ENCODE results near the gene DUS2.
"Not testable (repeated sequence)": the region's sequence is repeated elsewhere in the genome, so short reads cannot be mapped to it uniquely, and the experiment has no call there.

DUS2 gene

DNA sequence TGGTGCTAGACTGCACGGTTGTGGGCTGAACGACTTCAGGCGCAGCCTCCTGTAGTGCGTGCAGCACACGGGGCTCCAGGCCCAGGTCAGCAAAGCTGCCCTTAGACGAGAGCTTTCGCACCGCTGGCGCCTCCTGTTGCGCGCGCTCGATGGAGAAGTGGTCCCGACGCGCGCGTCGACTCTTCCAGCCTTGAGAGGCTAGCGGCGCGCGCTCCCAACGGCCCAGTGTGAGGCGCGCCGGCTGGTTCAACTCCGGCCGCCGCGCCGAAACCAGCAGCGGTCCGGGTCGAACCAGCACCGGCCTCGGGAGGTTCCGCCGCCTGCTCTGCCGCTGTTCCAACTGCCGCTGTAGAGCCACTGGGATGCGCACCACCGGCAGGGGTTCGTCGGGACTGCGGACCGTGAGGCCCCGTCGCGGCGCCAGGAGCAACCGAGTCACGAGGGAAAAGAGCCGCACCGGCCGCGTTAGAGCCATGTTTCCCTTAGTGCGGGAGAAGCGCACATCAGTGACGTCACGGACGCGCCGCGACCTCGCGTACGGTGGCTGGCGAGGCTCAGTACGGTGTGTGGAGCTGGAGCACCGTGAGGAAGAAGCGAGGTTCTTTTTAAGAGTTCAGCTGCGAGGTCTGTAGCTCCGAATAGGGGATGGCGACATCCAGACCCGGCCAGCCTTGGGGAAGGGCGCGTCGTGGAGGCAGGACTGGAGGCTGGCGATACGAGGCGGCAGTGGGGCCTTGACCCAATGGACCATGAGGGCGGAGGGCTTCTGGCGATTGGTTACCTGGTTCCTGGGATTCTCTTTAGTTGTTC, at the start of gene DUS2, which contains the start of gene DDX28:
TSS of gene DUS2 (plus strand) at position 557 of the 810 bp plus-strand sequence. CDS start 14,740 bp downstream, outside the sequence.
TSS of gene DDX28 (minus strand) at position 505 of the 810 bp plus-strand sequence. CDS start at position 475, 30 bp downstream.
- DNase-seq (ENCODE audit: low read depth): peak; percentile 77

DNA sequence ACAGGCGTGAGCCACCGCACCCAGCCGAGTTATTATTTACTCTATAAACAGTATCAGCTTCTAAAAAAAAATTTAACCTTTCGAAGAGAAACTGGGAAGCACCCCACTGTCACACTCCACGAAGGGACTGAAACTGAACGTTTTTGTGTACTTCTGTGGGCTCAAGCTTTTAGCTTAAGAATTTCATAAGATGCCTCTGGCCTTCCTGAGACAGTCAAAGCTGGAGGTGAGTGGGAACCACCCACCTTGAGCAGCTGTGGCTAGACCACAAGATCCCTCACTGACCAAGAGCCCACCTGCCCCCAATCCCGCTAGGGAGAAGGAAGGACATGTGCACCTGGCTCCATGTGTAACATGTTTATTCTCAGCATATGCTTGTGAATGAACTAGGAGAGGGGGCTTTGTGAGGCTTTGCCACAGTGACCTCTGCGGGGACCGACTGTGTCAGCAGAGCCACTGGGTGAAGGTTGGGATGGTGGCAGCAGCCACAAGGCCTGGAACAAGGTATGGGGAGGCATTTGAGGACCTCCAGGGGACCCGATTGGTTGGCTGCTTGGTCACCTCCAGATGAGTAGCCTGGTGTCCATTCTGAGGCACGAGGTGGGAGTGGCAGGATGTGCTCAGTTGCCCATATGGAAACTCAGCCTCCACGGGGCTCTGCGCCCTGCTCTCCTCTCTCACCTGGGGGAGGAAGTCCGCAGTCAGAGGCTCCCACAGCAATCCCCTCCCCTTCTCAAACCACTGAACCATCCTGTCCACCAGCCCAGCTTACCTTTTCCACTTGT, 47.6 kb upstream of the DUS2 start:
- no peak for DNase-seq (ENCODE audit: low read depth)

DNA sequence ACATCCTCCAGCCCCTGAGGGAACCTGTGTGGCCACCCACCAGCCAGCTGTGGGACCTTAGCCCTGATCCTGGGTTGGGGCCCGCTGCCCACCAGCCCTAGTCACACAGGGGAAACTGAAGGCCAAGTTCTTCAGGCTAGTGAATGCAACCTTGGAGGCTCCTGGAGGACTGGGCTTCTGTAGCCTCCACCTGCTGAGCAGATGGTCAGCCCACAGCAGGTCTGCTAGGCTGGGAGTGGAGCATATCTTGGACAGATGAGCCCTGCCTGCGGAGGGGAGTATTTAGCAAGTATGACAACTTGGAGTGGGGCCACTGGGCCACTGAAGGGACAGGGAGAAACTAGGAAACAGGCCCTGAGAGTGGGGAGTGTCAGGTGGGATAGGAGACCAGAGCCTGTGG, 46.9 kb upstream of the DUS2 start:
- no peak for DNase-seq (ENCODE audit: low read depth)

DNA sequence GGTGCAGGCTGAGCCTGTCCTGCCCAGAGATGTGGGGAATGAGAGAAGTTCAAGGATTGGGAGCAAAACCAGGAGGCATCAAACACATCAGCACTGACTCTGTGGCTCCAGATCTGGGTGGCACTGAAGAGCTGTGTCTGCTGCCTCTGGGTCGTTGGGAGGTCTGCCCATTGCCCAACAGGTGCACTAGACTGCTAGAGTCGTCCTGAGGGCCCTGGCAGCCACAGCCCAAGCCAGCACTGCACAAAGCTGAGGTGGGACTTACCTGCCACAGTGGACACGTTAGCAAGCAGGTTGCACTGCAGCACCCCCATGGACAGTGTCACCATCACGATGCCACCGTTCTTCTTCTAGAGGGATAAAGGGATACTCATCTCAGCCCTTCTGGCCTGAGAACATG, 46.1 kb upstream of the DUS2 start:
- DNase-seq (ENCODE audit: low read depth): no peak

DNA sequence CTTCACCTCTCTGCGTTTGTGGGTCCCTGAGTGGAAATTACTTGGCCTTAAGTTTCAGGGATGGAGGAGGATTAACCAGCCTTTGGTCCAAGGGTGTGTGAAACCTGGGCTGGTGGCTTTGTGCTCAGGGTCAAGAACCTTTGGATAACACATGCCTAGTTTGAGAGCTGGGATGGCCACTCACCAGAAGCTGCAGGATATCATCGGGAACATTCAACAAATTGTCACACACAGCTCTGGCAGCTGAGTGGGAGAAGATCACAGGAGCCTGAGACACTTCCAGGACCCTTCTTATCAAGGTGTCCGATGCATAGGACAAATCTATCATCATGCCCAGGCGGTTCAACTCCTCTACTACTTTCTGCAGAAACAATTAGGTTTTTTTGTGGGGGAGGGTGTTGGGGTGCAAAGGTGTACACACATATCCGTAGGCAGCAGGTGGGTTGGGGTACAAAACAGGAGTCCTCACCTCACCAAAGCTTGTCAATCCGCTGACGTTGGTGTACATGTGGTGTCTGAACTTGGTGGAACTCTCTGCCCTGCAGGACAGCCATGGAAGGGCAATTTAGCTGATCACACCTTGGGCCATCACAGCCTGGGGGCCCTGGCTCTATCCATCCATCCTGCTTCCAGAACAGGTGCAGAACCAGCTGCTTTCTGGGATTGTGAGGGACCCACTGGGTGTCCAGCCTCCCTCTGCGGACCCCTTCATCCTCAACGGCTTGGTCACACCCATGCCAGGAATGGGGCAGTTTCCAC, 45.4 kb upstream of the DUS2 start:
- no peak for DNase-seq (ENCODE audit: low read depth)

GRCh38 chr16:67979955-67980678, 43.0 kb upstream of the DUS2 start, which contains the start of gene DPEP3:
TSS of gene DPEP3 (minus strand) at chr16:67980499. CDS start at chr16:67980380, 119 bp downstream.
- DNase-seq (ENCODE audit: low read depth): no peak

DNA sequence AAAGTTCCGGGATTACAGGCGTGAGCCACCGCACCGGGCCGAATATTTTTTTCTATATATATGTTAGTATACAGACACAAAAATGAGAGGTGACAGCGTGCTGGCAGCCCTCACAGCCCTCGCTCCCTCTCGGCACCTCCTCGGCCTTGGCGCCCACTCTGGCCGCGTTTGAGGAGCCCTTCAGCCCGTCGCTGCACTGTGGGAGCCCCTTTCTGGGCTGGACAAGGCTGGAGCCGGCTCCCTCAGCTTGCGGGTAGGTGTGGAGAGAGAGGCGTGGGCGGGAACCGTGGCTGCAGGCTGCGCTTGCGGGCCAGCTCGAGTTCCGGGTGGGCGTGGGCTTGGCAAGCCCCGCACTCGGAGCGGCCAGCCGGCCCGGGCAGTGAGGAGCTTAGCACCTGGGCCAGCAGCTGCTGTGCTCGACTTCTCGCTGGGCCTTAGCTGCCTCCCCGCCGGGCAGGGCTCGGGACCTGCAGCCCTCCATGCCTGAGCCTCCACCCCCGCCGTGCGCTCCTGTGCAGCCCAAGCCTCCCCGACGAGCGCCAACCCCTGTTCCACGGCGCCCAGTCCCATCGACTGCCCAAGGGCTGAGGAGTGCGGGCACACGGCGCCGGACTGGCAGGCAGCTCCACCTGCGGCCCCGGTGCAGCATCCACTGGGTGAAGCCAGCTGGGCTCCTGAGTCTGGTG, 40.9 kb upstream of the DUS2 start:
- no peak for DNase-seq (ENCODE audit: low read depth)

- DNase-seq (ENCODE audit: low read depth): no peak
These were observed 36.1 kb upstream of the DUS2 start for GRCh38 chr16:67986949-67987348.

DNA sequence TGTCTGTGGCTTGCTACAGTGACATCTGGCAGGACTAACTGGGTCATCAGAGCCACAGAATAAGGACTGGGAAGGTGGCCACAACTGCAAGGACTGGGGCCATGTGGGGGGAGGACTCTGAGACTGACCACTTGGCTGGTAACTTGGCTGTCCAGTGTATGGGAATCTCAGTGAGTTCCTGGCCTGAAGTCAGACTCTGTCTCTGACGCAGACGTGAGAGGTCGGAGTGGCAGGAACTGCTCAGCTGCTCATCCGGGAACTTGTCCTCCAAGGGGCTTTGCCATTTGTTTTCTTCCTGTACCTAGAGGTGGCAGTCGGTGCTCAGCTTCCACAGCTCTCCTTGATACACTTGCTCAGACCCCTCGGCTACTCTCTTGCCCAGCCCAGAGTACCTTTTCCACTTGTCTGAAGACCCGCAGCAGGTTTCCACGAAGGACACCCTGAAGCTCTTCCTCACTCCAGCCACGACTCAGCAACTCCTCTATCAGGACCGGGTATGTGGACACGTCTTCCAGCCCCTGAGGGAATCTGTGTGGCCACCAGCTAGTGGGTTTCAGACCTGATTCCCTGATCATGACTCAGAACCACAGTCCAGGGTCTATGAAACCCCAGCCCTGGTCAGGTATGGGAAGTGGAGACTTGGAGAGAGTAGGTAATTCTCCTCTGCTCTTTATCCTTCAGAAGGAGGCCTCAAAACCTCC, 35.5 kb upstream of the DUS2 start:
- DNase-seq (ENCODE audit: low read depth): no peak

DNA sequence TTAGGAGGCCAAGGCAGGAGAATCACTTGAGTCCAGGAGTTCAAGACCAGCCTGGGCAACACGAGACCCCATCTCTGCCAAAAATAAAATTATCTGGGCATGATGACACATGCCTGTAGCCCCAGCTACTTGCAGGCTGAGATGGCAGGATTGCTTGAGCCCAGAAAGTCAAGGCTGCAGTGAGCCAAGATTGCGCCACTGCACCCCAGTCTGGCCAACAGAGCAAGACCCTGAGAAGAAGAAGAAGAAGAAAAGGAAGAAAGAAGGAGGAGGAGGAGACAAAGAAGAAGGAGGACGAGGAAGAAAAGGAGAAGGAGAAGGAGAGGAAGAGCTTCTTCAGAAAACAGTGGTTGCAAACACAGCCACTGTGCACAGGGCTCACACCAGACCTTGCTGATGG, 34.4 kb upstream of the DUS2 start:
- DNase-seq (ENCODE audit: low read depth): no peak

- no peak for DNase-seq (ENCODE audit: low read depth)
These were observed 33.6 kb upstream of the DUS2 start for GRCh38 chr16:67989322-67990017.

DNA sequence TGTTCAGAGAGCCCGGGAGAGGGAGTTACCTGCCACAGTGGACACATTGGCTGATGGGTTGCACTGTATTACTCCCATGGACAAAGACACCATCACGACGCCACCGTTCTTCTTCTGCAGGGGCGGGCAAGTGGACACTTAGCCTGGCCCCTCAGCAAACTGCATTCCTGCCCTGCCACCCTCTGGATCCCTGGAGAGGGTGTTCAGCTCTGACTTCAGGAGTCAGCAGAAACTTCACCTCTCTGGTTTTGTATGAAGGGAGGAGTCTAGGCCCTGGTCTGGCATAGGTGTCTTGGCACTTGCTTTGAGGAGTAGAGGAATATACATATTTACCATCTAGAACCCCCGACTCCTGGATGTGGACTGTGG, 33.1 kb upstream of the DUS2 start:
- no peak for DNase-seq (ENCODE audit: low read depth)

- DNase-seq (ENCODE audit: low read depth): no peak
These were observed 30.4 kb upstream of the DUS2 start for GRCh38 chr16:67992661-67993206.

DNA sequence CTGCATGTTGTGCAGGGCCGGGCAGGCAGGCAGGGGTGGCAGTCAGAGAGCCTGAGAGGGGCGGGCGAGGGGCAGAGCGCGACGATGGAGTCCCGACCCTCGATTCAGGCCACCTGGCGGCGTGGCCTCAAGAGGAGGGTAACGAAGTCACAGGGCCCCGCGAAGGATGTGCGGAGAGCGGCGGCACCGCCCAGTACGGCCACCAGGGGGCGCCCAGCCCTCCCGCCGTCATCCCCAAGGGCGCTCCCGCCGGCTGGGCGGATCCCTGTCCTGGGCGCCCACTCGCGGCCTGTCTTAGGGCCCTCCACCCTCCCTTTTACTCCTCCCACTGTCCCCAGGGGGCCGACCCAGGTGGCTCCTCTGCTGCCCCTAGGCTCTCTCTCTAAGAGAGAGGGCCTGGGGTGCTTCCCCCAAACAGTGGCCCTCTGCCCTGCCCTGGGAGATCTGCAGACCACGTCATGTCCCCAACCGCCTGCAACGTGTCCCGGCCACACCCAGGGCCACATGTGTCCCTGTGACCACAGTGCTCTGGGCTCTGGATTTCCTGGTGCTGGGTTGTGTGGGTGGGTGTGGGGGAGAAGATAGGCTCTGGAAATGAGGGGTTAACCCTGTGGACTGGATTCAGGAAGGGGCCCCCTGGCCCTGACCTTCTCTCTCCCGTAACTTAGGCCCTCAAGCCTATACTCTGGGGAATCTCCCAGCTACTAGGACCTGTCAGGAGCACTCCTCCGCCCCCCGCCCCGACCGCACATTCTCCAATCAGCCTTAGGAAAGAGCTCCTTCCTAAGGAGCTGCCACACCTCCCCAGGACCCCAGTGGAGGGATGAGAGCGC, 29.7 kb upstream of the DUS2 start:
- DNase-seq (ENCODE audit: low read depth): peak; percentile 31

DNA sequence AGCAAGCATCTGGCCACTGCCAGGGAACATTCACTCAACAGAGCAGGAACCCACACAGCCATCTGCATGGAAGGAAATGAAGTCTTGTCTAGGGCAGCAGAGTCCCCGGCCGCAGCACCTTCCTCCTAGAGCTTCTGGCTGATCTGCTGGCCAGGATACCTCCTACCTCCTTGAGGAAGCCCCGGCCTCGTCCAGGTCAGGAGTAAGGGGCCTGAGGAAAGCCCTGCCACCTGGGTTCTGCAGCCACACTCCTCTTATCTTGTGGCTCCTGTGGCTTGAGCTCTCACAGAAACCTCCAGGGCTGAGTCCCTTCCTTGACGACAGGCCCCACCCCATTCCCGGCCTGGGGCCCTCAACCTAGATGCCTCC, 29.1 kb upstream of the DUS2 start:
- DNase-seq (ENCODE audit: low read depth): not testable (repeated sequence)

DNA sequence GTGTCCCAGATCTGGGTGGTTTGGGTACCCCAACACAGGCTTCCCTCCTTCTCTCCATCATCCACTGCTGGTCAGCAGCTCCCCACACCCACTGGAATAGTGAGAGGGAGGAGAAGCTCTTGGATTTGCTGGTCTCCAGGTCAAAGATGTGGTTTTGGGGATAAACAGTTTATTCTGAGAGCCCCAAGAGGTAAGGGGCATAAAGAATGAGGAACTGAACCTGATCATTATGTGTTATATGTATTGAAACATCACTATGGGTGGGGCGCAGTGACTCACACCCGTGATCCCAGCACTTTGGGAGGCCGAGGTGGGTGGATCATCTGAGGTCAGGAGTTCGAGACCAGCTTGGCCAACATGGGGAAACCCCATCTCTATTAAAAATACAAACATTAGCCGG, 27.7 kb upstream of the DUS2 start:
- DNase-seq (ENCODE audit: low read depth): no peak

DNA sequence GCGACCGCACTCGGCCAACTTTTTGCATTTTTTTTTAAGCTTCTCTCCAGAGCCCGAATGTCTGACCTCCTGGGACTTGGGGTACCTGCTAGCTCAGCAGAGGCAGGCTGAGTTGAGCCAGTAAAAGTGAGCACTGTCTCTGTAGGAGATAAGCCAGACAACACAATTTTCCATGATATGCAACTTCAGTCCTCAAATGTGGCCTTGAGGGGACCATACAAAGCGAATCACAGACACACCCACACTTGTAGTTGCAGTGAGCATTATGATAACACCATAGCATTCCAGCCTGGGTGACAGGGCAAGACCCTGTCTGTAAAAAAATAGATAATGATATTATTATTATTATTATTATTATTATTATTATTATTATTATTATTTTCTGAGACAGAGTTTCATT, 26.4 kb upstream of the DUS2 start:
- no peak for DNase-seq (ENCODE audit: low read depth)

DNA sequence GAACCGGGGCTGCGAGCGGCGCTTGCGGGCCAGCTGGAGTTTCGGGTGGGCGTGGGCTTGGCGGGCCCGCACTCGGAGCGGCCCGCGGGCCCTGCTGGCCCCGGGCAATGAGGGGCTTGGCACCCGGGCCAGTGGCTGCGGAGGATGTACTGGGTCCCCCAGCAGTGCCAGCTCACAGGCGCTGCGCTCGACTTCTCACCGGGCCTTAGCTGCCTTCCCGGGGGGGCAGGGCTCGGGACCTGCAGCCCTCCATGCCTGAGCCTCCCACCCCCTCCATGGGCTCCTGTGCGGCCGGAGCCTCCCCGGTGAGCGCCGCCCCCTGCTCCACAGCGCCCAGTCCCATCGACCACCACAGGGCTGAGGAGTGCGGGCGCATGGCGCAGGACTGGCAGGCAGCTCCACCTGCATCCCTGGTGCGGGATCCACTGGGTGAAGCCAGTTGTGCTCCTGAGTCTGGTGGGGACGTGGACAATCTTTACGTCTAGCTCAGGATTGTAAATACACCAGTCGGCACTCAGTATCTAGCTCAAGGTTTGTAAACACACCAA, 24.8 kb upstream of the DUS2 start:
- not testable (repeated sequence) for DNase-seq (ENCODE audit: low read depth)
